Measurements from ENCODE around the gene ETV2.

ETV2 gene

DNA sequence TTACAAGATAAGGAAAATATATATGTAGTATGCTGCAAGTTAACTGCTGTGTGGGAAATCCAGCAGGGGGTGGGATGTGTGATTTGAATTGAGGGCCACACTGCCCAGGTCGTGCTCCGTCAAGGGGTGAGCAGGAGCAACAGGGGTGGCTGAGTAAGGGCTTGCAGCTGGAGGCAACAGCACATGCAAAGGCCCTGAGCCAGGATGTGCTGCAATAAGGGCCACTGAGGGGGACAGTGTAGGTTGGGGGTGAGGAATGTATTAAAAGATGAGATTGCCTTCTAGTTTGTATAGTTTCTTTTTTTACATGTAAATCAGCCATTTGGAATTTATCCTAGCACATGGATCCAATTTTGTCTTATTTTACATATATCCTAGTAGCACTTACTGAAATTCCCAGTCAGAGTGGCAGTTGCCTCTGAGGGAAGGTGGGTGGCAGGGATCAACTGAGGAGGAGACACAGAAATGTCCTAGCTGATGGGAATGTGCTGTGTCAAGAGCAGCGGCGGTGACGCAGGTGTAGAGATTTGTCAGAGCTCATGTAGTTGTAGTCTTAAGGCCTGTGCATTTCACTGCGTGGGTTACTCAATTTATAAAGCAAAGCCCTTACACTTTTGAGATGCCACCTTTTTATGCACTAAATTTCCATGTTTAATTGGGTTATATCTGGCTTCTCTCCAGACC is 18.1 kb upstream of the ETV2 start:
- 91 to 94% methylated on average over 6 of the region's 6 CpGs for WGBS, 2 experiments
- H3K4me1 ChIP-seq (ENCODE audit: control insufficient read depth, insufficient read depth, low read length), result no peaks in the 10 kb centered on the region

DNA sequence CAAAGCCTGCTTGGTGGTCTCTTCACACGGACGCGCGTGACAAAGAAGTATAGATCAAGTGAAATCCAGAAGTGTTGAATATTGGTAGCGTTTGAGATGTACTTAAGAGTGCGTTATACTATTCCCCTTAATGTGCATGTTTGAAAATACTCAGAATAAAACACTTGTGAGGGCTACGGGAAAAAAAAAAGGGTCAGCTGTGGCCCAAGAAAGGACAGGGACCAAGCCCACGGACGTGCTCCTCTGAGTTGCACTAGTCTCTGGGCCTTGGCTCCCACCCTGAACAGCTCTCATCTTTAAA is 13.3 kb upstream of the ETV2 start:
- WGBS, 2 experiments, result 34 to 36% methylated on average over 9 of the region's 9 CpGs
- Histone ChIP-seq H3K4me1 (ENCODE audit: control insufficient read depth, insufficient read depth, low read length) (no peaks in the 10 kb centered on the region), H3K36me3 (ENCODE audit: control insufficient read depth, insufficient read depth, low read length) (peaks cover 11% of the 10 kb centered on the region), H3K4me3 (ENCODE audit: insufficient read depth, low read depth, low read length) (peak overlapping the region; percentile 97), H3K27ac (ENCODE audit: insufficient read depth, low read depth, low read length, poor library complexity, severe bottlenecking) (peak overlapping the region; percentile 78), H3K9me3 (ENCODE audit: control insufficient read depth, low read length) (no peaks in the 10 kb centered on the region), H3K27me3 (ENCODE audit: control insufficient read depth, insufficient read depth, low read length, poor library complexity, severe bottlenecking) (no peaks in the 10 kb centered on the region)

More for the DNA sequence above, 18.1 kb upstream of the ETV2 start:
- H3K9me3 ChIP-seq (ENCODE audit: control insufficient read depth, low read length), result no peaks in the 10 kb centered on the region
- no peaks in the 10 kb centered on the region for H3K27me3 ChIP-seq (ENCODE audit: control insufficient read depth, insufficient read depth, low read length, poor library complexity, severe bottlenecking)
- peaks cover 7% of the 10 kb centered on the region for H3K36me3 ChIP-seq (ENCODE audit: control insufficient read depth, insufficient read depth, low read length)
- H3K27ac ChIP-seq (ENCODE audit: insufficient read depth, low read depth, low read length, poor library complexity, severe bottlenecking), result no peak overlapping the region
- no peak overlapping the region for H3K4me3 ChIP-seq (ENCODE audit: insufficient read depth, low read depth, low read length)

GRCh38 chr19:35628565-35629331 is 12.8 kb upstream of the ETV2 start, which contains the start of gene RBM42:
TSS of gene RBM42 (plus strand) at chr19:35629036. CDS start at chr19:35629154, 118 bp downstream.
- Histone ChIP-seq H3K27ac (ENCODE audit: insufficient read depth, low read depth, low read length, poor library complexity, severe bottlenecking) (peak within 1 kb of the TSS; percentile 78), H3K36me3 (ENCODE audit: control insufficient read depth, insufficient read depth, low read length) (peaks cover 11% of the 10 kb centered on the region), H3K4me3 (ENCODE audit: insufficient read depth, low read depth, low read length) (peak within 1 kb of the TSS; percentile 97), H3K9me3 (ENCODE audit: control insufficient read depth, low read length) (no peaks in the 10 kb centered on the region), H3K4me1 (ENCODE audit: control insufficient read depth, insufficient read depth, low read length) (no peaks in the 10 kb centered on the region), H3K27me3 (ENCODE audit: control insufficient read depth, insufficient read depth, low read length, poor library complexity, severe bottlenecking) (no peaks in the 10 kb centered on the region)
- 0% methylated on average over 56 of the region's 56 CpGs for WGBS, 2 experiments

DNA sequence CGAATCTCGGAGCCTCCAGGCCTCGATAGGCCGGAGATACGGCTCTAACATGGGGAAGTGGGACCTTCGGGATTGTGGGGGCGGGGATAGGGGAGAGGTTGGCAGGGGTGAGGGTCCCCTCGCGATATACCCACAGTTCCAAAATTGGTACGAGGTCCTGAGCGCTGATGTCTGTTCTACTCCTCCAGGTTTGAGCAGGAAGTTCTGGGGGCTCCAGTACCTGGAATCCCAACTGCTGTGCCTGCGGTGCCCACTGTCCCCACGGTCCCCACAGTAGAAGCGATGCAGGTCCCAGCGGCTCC is 12.3 kb upstream of the ETV2 start:
- H3K36me3 ChIP-seq (ENCODE audit: control insufficient read depth, insufficient read depth, low read length), result peaks cover 17% of the 10 kb centered on the region
- no peaks in the 10 kb centered on the region for H3K4me1 ChIP-seq (ENCODE audit: control insufficient read depth, insufficient read depth, low read length)
- no peak overlapping the region for H3K27ac ChIP-seq (ENCODE audit: insufficient read depth, low read depth, low read length, poor library complexity, severe bottlenecking)
- WGBS, 2 experiments, result 10 to 12% methylated on average over 15 of the region's 15 CpGs
- H3K9me3 ChIP-seq (ENCODE audit: control insufficient read depth, low read length), result no peaks in the 10 kb centered on the region
- H3K27me3 ChIP-seq (ENCODE audit: control insufficient read depth, insufficient read depth, low read length, poor library complexity, severe bottlenecking), result no peaks in the 10 kb centered on the region
- H3K4me3 ChIP-seq (ENCODE audit: insufficient read depth, low read depth, low read length), result peak overlapping the region; percentile 97

- Histone ChIP-seq H3K4me3 (ENCODE audit: insufficient read depth, low read depth, low read length) (no peak overlapping the region), H3K4me1 (ENCODE audit: control insufficient read depth, insufficient read depth, low read length) (peaks cover under 1% of the 10 kb centered on the region), H3K36me3 (ENCODE audit: control insufficient read depth, insufficient read depth, low read length) (peaks cover 25% of the 10 kb centered on the region), H3K27ac (ENCODE audit: insufficient read depth, low read depth, low read length, poor library complexity, severe bottlenecking) (no peak overlapping the region), H3K27me3 (ENCODE audit: control insufficient read depth, insufficient read depth, low read length, poor library complexity, severe bottlenecking) (no peaks in the 10 kb centered on the region), H3K9me3 (ENCODE audit: control insufficient read depth, low read length) (no peaks in the 10 kb centered on the region)
- WGBS, 2 experiments, result 95 to 97% methylated on average over 29 of the region's 29 CpGs
These were observed 7.7 kb upstream of the ETV2 start for GRCh38 chr19:35633727-35634440.

DNA sequence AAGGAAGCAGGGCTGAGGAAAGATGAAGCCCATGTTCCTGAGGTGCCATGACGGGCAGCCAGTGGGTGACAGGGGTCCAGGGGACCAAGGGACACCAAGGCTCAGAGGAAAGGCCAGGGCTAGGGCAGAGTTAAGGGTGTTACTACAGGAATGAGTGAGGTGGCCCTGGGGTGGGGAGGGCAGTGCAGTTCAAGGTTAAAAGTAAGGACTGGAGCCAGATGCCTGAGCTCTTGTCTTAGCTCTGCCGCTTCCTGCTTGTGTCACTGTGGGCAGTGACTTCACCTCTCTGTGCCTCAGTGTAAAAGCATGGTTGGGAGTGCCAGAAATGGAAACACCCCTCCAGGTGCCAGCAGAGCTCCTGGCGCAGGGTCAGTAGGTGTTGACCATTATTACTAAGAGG is 4.9 kb upstream of the ETV2 start:
- Histone ChIP-seq H3K27ac (ENCODE audit: insufficient read depth, low read depth, low read length, poor library complexity, severe bottlenecking) (no peak overlapping the region), H3K36me3 (ENCODE audit: control insufficient read depth, insufficient read depth, low read length) (peaks cover 14% of the 10 kb centered on the region), H3K4me1 (ENCODE audit: control insufficient read depth, insufficient read depth, low read length) (peaks cover 14% of the 10 kb centered on the region), H3K27me3 (ENCODE audit: control insufficient read depth, insufficient read depth, low read length, poor library complexity, severe bottlenecking) (no peaks in the 10 kb centered on the region), H3K9me3 (ENCODE audit: control insufficient read depth, low read length) (no peaks in the 10 kb centered on the region), H3K4me3 (ENCODE audit: insufficient read depth, low read depth, low read length) (no peak overlapping the region)
- 94 to 98% methylated on average over 3 of the region's 3 CpGs for WGBS, 2 experiments

- WGBS, 2 experiments, result 96% methylated on average over 25 of the region's 25 CpGs
- Histone ChIP-seq H3K36me3 (ENCODE audit: control insufficient read depth, insufficient read depth, low read length) (peaks cover 14% of the 10 kb centered on the region), H3K27ac (ENCODE audit: insufficient read depth, low read depth, low read length, poor library complexity, severe bottlenecking) (no peak overlapping the region), H3K9me3 (ENCODE audit: control insufficient read depth, low read length) (no peaks in the 10 kb centered on the region), H3K4me3 (ENCODE audit: insufficient read depth, low read depth, low read length) (no peak overlapping the region), H3K27me3 (ENCODE audit: control insufficient read depth, insufficient read depth, low read length, poor library complexity, severe bottlenecking) (no peaks in the 10 kb centered on the region), H3K4me1 (ENCODE audit: control insufficient read depth, insufficient read depth, low read length) (peaks cover 19% of the 10 kb centered on the region)
These were observed 4.4 kb upstream of the ETV2 start for GRCh38 chr19:35637165-35637564.

DNA sequence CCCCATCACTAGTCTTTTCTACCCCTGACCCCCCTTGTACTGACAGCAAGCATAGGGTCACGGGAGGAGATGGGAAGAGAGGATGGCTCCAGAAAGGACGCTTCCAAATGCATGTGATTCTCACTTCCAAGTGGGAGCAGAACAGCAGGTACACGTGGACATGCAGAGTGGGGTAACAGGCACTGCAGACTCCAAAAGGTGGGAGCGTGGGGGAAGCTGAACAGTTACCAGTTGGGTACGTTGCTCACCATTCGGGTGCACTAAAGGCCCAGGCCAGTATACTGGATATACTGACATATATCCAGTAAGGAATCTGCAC is 2.3 kb upstream of the ETV2 start:
- WGBS, 2 experiments, result 72 to 74% methylated on average over 6 of the region's 6 CpGs
- Histone ChIP-seq H3K9me3 (ENCODE audit: control insufficient read depth, low read length) (no peaks in the 10 kb centered on the region), H3K27ac (ENCODE audit: insufficient read depth, low read depth, low read length, poor library complexity, severe bottlenecking) (peak overlapping the region; percentile 50), H3K4me1 (ENCODE audit: control insufficient read depth, insufficient read depth, low read length) (peaks cover 27% of the 10 kb centered on the region), H3K4me3 (ENCODE audit: insufficient read depth, low read depth, low read length) (no peak overlapping the region), H3K27me3 (ENCODE audit: control insufficient read depth, insufficient read depth, low read length, poor library complexity, severe bottlenecking) (no peaks in the 10 kb centered on the region), H3K36me3 (ENCODE audit: control insufficient read depth, insufficient read depth, low read length) (peaks cover 8% of the 10 kb centered on the region)

DNA sequence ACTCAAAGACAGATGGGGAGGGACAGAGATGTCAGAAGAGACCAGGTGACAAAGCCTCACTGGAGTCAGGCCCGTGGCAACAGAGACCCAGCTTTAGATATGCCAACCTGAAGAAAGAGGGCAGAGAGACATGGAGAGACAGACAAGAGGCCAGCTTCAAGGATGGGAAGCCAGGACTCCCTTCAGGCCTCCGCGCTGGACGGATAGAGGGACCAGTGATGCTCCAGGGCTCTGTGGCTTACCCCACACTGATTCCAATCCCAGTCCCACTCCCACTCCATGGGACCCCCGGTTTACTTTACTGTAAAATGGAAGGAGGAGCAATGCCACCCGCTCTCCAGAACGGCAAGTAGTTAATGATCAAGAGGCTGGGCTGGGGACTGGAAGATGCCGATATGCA is 1.7 kb upstream of the ETV2 start:
- peaks cover 8% of the 10 kb centered on the region for H3K36me3 ChIP-seq (ENCODE audit: control insufficient read depth, insufficient read depth, low read length)
- H3K4me1 ChIP-seq (ENCODE audit: control insufficient read depth, insufficient read depth, low read length), result peaks cover 27% of the 10 kb centered on the region
- no peak overlapping the region for H3K27ac ChIP-seq (ENCODE audit: insufficient read depth, low read depth, low read length, poor library complexity, severe bottlenecking)
- H3K27me3 ChIP-seq (ENCODE audit: control insufficient read depth, insufficient read depth, low read length, poor library complexity, severe bottlenecking), result no peaks in the 10 kb centered on the region
- WGBS, 2 experiments, result 97 to 99% methylated on average over 7 to 8 of the region's 8 CpGs
- no peak overlapping the region for H3K4me3 ChIP-seq (ENCODE audit: insufficient read depth, low read depth, low read length)
- H3K9me3 ChIP-seq (ENCODE audit: control insufficient read depth, low read length), result no peaks in the 10 kb centered on the region

DNA sequence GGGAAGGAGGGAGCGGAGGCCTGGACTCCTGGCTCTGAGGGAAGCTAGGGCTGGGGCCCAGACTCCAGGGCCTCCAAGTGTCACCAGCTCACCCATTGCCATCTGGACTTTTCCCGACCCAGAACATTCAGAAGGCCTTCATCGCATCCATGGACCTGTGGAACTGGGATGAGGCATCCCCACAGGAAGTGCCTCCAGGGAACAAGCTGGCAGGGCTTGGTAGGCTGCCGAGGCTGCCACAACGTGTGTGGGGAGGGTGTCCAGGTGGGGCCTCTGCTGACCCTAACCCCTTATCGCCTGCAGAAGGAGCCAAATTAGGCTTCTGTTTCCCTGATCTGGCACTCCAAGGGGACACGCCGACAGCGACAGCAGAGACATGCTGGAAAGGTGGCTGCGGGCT is 767 bp downstream of the ETV2 start:
- peaks cover 33% of the 10 kb centered on the region for H3K4me1 ChIP-seq (ENCODE audit: control insufficient read depth, insufficient read depth, low read length)
- H3K27ac ChIP-seq (ENCODE audit: insufficient read depth, low read depth, low read length, poor library complexity, severe bottlenecking), result no peak overlapping the region
- 86% methylated on average over 10 of the region's 10 CpGs for WGBS, 2 experiments

More for the DNA sequence above, 767 bp downstream of the ETV2 start:
- Histone ChIP-seq H3K27me3 (ENCODE audit: control insufficient read depth, insufficient read depth, low read length, poor library complexity, severe bottlenecking) (peaks cover 5% of the 10 kb centered on the region), H3K9me3 (ENCODE audit: control insufficient read depth, low read length) (no peaks in the 10 kb centered on the region), H3K4me3 (ENCODE audit: insufficient read depth, low read depth, low read length) (no peak overlapping the region), H3K36me3 (ENCODE audit: control insufficient read depth, insufficient read depth, low read length) (peaks cover 6% of the 10 kb centered on the region)
